Epithelial cell of esophagus (primary cell): ENCODE measurements around the gene TNFRSF8.

Experiments
- DNase-seq: peaks from one replicate; pipeline ENCODE4 v3.0.0; 2010; ENCODE audit warnings: low read depth
- H3K4me3 ChIP-seq: 2 replicates; pipeline ENCODE4 v1.5.1; 2011; ENCODE audit warnings: mild to moderate bottlenecking, low read length, control low read depth
- CTCF ChIP-seq: IDR thresholded peaks from 2 replicates; pipeline ENCODE4 v1.5.1; 2011; ENCODE audit warnings: low read depth, mild to moderate bottlenecking, low read length, control low read depth, inconsistent platforms; ENCODE audit not compliant: insufficient read depth; ENCODE audit errors: missing control alignments

The TNFRSF8 gene

GRCh38 chr1:12166834-12167492 is 103.9 kb downstream of the TNFRSF8 start, which contains the start of gene TNFRSF1B:
Gene TNFRSF1B, plus strand, starts transcription at chr1:12166991. Its CDS starts 101 bp downstream, at chr1:12167092.
- DNase-seq, result no peak
- TF ChIP-seq CTCF, result no peak
- no peak within 1 kb of the TSS for H3K4me3 ChIP-seq

- DNase-seq, result no peak
- no peak for TF ChIP-seq CTCF
- H3K4me3 ChIP-seq, result no peak overlapping the region
These were observed 104.7 kb downstream of the TNFRSF8 start for GRCh38 chr1:12167493-12168429.

GRCh38 chr1:12168451-12169160 is 105.5 kb downstream of the TNFRSF8 start:
- no peak for TF ChIP-seq CTCF
- DNase-seq, result no peak
- H3K4me3 ChIP-seq, result no peak overlapping the region

- DNase-seq, result no peak
- TF ChIP-seq CTCF, result no peak
- no peak overlapping the region for H3K4me3 ChIP-seq
These were observed 106.5 kb downstream of the TNFRSF8 start for GRCh38 chr1:12169442-12170135.

GRCh38 chr1:12170263-12170671 is 107.2 kb downstream of the TNFRSF8 start:
- no peak for TF ChIP-seq CTCF
- H3K4me3 ChIP-seq, result no peak overlapping the region
- no peak for DNase-seq
